HG03439 (cell line): ENCODE data around the gene RBMS1.

Source experiments
- ATAC-seq: cut with Tn5 transposase; IDR thresholded peaks from one replicate; pipeline ENCODE4 v1.9.1; 2021; ENCODE audit warnings: mild to moderate bottlenecking, moderate library complexity; ENCODE audit not compliant: unreplicated experiment

The RBMS1 gene

GRCh38 chr2:160232905-160233475, 260.6 kb downstream of the RBMS1 start:
- no peak for ATAC-seq

GRCh38 chr2:160229591-160229990, 264.0 kb downstream of the RBMS1 start:
- ATAC-seq, result no peak

- ATAC-seq, result no peak
Measured at GRCh38 chr2:160228141-160228917, 265.3 kb downstream of the RBMS1 start.

GRCh38 chr2:160227293-160227915, 266.2 kb downstream of the RBMS1 start:
- ATAC-seq, result no peak

- no peak for ATAC-seq
Measured at GRCh38 chr2:160226367-160226766, 267.2 kb downstream of the RBMS1 start.

- ATAC-seq, result no peak
Measured at GRCh38 chr2:160225722-160226121, 267.9 kb downstream of the RBMS1 start.

GRCh38 chr2:160224507-160224906, 269.1 kb downstream of the RBMS1 start:
- peak; percentile 23 for ATAC-seq

GRCh38 chr2:160224060-160224459, 269.5 kb downstream of the RBMS1 start:
- peak; percentile 94 for ATAC-seq

GRCh38 chr2:160223560-160223959, 270.0 kb downstream of the RBMS1 start:
- ATAC-seq, result no peak

- ATAC-seq, result no peak
Measured at GRCh38 chr2:160222546-160223283, 270.9 kb downstream of the RBMS1 start.
